IPS-18c (cell line): ENCODE measurements around the gene APOL3.
"Not testable (repeated sequence)": the region's sequence is repeated elsewhere in the genome, so short reads cannot be mapped to it uniquely, and the experiment has no call there.

ENCODE experiments used
- H3K4me3 ChIP-seq: 2 replicates; pipeline ENCODE4 v1.7.0; 2013; ENCODE audit warnings: low read depth, mild to moderate bottlenecking, low read length, moderate library complexity; ENCODE audit not compliant: insufficient read depth
- H3K9me3 ChIP-seq: one replicate; pipeline ENCODE4 v1.6.1; 2013; ENCODE audit warnings: mild to moderate bottlenecking, low read length, moderate library complexity; ENCODE audit not compliant: control insufficient read depth, insufficient read depth

The APOL3 gene

GRCh38 chr22:36160499-36160942, at the start of gene APOL3:
Gene APOL3, minus strand, starts transcription at chr22:36160755. Its CDS starts 11,700 bp downstream, at chr22:36149055.
- Histone ChIP-seq H3K9me3 (no peaks in the 10 kb centered on the region), H3K4me3 (no peak within 1 kb of the TSS)

- H3K9me3 ChIP-seq, result peaks cover 4% of the 10 kb centered on the region
- H3K4me3 ChIP-seq, result no peak overlapping the region
Measured at GRCh38 chr22:36210224-36210623, 49.7 kb upstream of the APOL3 start.

- not testable (repeated sequence) for H3K4me3 ChIP-seq, H3K9me3 ChIP-seq
Measured at GRCh38 chr22:36209488-36209908, 48.9 kb upstream of the APOL3 start.

- Histone ChIP-seq H3K9me3 (peaks cover 4% of the 10 kb centered on the region), H3K4me3 (no peak overlapping the region)
Measured at GRCh38 chr22:36208914-36209313, 48.4 kb upstream of the APOL3 start.

GRCh38 chr22:36208162-36208765, 47.7 kb upstream of the APOL3 start:
- peaks cover 4% of the 10 kb centered on the region for H3K9me3 ChIP-seq
- no peak overlapping the region for H3K4me3 ChIP-seq

GRCh38 chr22:36206255-36206654, 45.7 kb upstream of the APOL3 start:
- Histone ChIP-seq H3K4me3 (no peak overlapping the region), H3K9me3 (peaks cover 4% of the 10 kb centered on the region)

- H3K9me3 ChIP-seq, H3K4me3 ChIP-seq: not testable (repeated sequence)
Measured at GRCh38 chr22:36205573-36205972, 45.0 kb upstream of the APOL3 start.

GRCh38 chr22:36204632-36205015, 44.1 kb upstream of the APOL3 start:
- H3K9me3 ChIP-seq, result no peaks in the 10 kb centered on the region
- no peak overlapping the region for H3K4me3 ChIP-seq

GRCh38 chr22:36204001-36204631, 43.6 kb upstream of the APOL3 start:
- Histone ChIP-seq H3K4me3 (no peak overlapping the region), H3K9me3 (no peaks in the 10 kb centered on the region)

- not testable (repeated sequence) for H3K4me3 ChIP-seq, H3K9me3 ChIP-seq
Measured at GRCh38 chr22:36203441-36203840, 42.9 kb upstream of the APOL3 start.

- H3K4me3 ChIP-seq, H3K9me3 ChIP-seq: not testable (repeated sequence)
Measured at GRCh38 chr22:36202906-36203305, 42.4 kb upstream of the APOL3 start.

GRCh38 chr22:36201630-36202319, 41.2 kb upstream of the APOL3 start, which contains the start of gene APOL4:
Gene APOL4, minus strand, starts transcription at chr22:36201809. Its CDS starts 75 bp downstream, at chr22:36201734.
- no peaks in the 10 kb centered on the region for H3K9me3 ChIP-seq

GRCh38 chr22:36201025-36201424, 40.5 kb upstream of the APOL3 start:
- H3K9me3 ChIP-seq, H3K4me3 ChIP-seq: not testable (repeated sequence)

More at GRCh38 chr22:36201630-36202319, 41.2 kb upstream of the APOL3 start, which contains the start of gene APOL4:
- H3K4me3 ChIP-seq, result no peak within 1 kb of the TSS

GRCh38 chr22:36199001-36199551, 38.5 kb upstream of the APOL3 start:
- H3K4me3 ChIP-seq, result no peak overlapping the region
- H3K9me3 ChIP-seq, result no peaks in the 10 kb centered on the region

GRCh38 chr22:36198536-36198935, 38.0 kb upstream of the APOL3 start:
- H3K9me3 ChIP-seq, result no peaks in the 10 kb centered on the region
- no peak overlapping the region for H3K4me3 ChIP-seq

GRCh38 chr22:36197514-36198146, 37.1 kb upstream of the APOL3 start:
- no peaks in the 10 kb centered on the region for H3K9me3 ChIP-seq
- no peak overlapping the region for H3K4me3 ChIP-seq

GRCh38 chr22:36197065-36197440, 36.5 kb upstream of the APOL3 start:
- Histone ChIP-seq H3K9me3 (no peaks in the 10 kb centered on the region), H3K4me3 (no peak overlapping the region)
